DND-41 (cell line): ENCODE results near the gene NEK4.
A peak's percentile ranks its signal among the peaks of the same experiment; 100 is the strongest.

Experiments
- ATAC-seq: fragments of 200-7000 bp; cut with Tn5 transposase; 3 replicates; pipeline ENCODE4 v1.9.1; 2021; ENCODE audit warnings: low read depth; ENCODE audit not compliant: insufficient read depth
- DNase-seq: peaks from one replicate; pipeline ENCODE4 v3.0.0-alpha.2; 2020
- H2AFZ ChIP-seq: 2 replicates; pipeline ENCODE4 v1.6.0; 2012; ENCODE audit warnings: low read depth, low read length
- H3K27ac ChIP-seq: 2 replicates; pipeline ENCODE4 v1.5.1; 2012; ENCODE audit warnings: low read length, inconsistent platforms
- H3K27me3 ChIP-seq: fragments of 200-600 bp; sonication (generic); 2 replicates; pipeline ENCODE4 v1.6.0; 2012; ENCODE audit warnings: low read length, mild to moderate bottlenecking, inconsistent platforms; ENCODE audit not compliant: insufficient read depth, poor library complexity
- H3K36me3 ChIP-seq: 2 replicates; pipeline ENCODE4 v1.5.1; 2012; ENCODE audit warnings: low read length, inconsistent platforms; ENCODE audit not compliant: insufficient read depth
- H3K4me1 ChIP-seq: 2 replicates; pipeline ENCODE4 v1.5.1; 2012; ENCODE audit warnings: mild to moderate bottlenecking, low read length; ENCODE audit not compliant: insufficient read depth
- H3K4me2 ChIP-seq: 2 replicates; pipeline ENCODE4 v1.6.0; 2012; ENCODE audit warnings: mild to moderate bottlenecking, moderate library complexity, low read length, inconsistent platforms; ENCODE audit not compliant: insufficient read depth
- H3K4me3 ChIP-seq, 2 experiments: fragments of 200-600 bp in 1 of 2; shearing (Covaris generic) in 1 of 2; 2 replicates each; pipeline ENCODE4 v1.5.1; 2012 to 2016; ENCODE audit warnings: inconsistent platforms in 2 of 2, low read length in 2 of 2, mild to moderate bottlenecking in 2 of 2, low read depth in 1 of 2, moderate library complexity in 1 of 2
- H3K79me2 ChIP-seq: 2 replicates; pipeline ENCODE4 v1.6.0; 2012; ENCODE audit warnings: low read length, inconsistent platforms; ENCODE audit not compliant: insufficient read depth
- H3K9ac ChIP-seq: 2 replicates; pipeline ENCODE4 v1.6.0; 2012; ENCODE audit warnings: low read depth, mild to moderate bottlenecking, inconsistent platforms, low read length, moderate library complexity
- H3K9me3 ChIP-seq: 2 replicates; pipeline ENCODE4 v1.5.1; 2012; ENCODE audit warnings: low read length, moderate library complexity, mild to moderate bottlenecking, inconsistent platforms; ENCODE audit not compliant: insufficient read depth, severe bottlenecking
- H4K20me1 ChIP-seq: 2 replicates; pipeline ENCODE4 v1.6.0; 2012; ENCODE audit warnings: low read length; ENCODE audit not compliant: insufficient read depth
- EZH2 ChIP-seq: IDR thresholded peaks from 3 replicates; pipeline ENCODE4 v1.6.1; 2012; ENCODE audit warnings: borderline replicate concordance, low read depth, mild to moderate bottlenecking, moderate library complexity, low read length, inconsistent platforms; ENCODE audit not compliant: severe bottlenecking
- TF ChIP-seq, protein P1 (sequence below): IDR thresholded peaks from 2 replicates; pipeline ENCODE4 v1.5.1; 2012; ENCODE audit warnings: borderline replicate concordance, low read length, moderate library complexity, mild to moderate bottlenecking; ENCODE audit not compliant: poor library complexity, severe bottlenecking; ENCODE audit errors: extremely low read depth

The NEK4 gene

DNA sequence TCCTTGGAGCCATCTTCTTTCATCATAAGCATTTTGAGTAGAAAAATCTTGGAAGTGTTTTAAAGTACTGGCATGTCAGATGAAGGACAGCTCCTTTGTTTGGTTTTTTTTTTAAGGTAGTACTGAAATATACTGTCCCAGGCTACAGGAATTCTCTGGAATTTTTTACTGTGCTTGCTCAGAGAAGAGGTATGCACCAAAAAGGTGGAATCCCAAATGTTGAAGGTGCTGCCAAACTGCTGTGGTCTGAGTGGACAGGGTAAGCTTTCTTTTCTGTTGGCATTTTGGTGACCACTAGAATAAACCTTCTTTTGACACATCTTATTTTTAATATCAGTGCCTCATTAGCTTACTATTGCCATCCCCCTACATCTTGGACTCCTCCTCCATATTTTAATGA, 77.7 kb downstream of the NEK4 start:
- peaks cover 32% of the 10 kb centered on the region; the same call in 1 of the 2 replicates for H4K20me1 ChIP-seq
- TF ChIP-seq, protein P1, sequence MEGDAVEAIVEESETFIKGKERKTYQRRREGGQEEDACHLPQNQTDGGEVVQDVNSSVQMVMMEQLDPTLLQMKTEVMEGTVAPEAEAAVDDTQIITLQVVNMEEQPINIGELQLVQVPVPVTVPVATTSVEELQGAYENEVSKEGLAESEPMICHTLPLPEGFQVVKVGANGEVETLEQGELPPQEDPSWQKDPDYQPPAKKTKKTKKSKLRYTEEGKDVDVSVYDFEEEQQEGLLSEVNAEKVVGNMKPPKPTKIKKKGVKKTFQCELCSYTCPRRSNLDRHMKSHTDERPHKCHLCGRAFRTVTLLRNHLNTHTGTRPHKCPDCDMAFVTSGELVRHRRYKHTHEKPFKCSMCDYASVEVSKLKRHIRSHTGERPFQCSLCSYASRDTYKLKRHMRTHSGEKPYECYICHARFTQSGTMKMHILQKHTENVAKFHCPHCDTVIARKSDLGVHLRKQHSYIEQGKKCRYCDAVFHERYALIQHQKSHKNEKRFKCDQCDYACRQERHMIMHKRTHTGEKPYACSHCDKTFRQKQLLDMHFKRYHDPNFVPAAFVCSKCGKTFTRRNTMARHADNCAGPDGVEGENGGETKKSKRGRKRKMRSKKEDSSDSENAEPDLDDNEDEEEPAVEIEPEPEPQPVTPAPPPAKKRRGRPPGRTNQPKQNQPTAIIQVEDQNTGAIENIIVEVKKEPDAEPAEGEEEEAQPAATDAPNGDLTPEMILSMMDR, result no peak
- TF ChIP-seq EZH2, result no peak
- H3K79me2 ChIP-seq, result peaks cover 26% of the 10 kb centered on the region
- DNase-seq (no peak), ATAC-seq (no peak)
- H3K27me3 ChIP-seq, result no peaks in the 10 kb centered on the region
- no peaks in the 10 kb centered on the region for H3K9me3 ChIP-seq
- peaks cover 9% of the 10 kb centered on the region; the same call in 1 of the 2 replicates for H3K4me1 ChIP-seq
- H3K36me3 ChIP-seq, result peaks cover 97% of the 10 kb centered on the region
- no peak overlapping the region for H2AFZ ChIP-seq
- H3K4me3 ChIP-seq, result no peak overlapping the region
- no peak overlapping the region for H3K27ac ChIP-seq
- H3K4me2 ChIP-seq, result no peak overlapping the region
- no peak overlapping the region for H3K9ac ChIP-seq

DNA sequence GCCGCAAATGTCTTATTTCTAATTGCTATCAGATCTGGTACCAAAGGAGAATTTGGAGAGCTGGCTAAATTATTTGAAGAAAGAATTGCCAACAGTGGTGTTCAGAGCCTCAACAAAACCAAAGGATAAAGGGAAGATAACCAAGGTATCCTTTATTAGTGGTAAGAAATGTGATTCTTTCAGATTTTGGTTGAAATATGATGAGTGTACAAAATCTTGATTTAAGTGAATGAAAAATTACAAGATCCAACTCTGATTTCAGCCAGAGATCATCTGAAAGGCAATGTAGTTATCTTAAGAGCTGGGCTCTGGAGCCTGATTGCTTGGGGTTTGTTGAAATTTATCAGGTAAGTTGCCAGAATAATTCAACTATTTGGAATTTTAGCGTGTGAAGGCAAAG, 80.2 kb downstream of the NEK4 start:
- Histone ChIP-seq H4K20me1 (peaks cover 36% of the 10 kb centered on the region; the same call in 1 of the 2 replicates), H2AFZ (no peak overlapping the region), H3K4me1 (peaks cover 25% of the 10 kb centered on the region), H3K4me2 (no peak overlapping the region), H3K27me3 (no peaks in the 10 kb centered on the region), H3K4me3 (no peak overlapping the region), H3K79me2 (peaks cover 51% of the 10 kb centered on the region), H3K9ac (no peak overlapping the region), H3K27ac (no peak overlapping the region), H3K36me3 (peaks cover 89% of the 10 kb centered on the region), H3K9me3 (no peaks in the 10 kb centered on the region)
- ATAC-seq (no peak), DNase-seq (no peak)
- no peak for TF ChIP-seq EZH2
- TF ChIP-seq, protein P1, result no peak

DNA sequence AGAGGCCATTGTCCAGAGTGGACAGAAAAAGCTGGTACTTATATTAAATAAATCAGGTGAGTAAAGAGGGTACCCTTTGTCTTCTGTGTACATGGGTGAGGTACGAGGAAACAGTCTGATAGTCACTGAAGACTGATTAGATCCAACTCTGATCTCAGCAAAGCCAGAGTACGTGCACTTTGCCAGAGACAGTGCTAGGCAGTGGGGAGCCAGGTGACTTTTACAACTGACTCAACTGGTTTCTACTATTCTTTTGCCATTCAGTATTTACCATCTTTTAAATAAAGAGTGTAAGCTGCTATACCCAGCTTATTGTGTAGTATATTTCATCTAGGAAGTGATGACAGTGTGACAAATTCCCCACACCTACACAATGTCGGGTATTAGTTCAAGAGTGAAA, 81.6 kb downstream of the NEK4 start:
- Histone ChIP-seq H2AFZ (no peak overlapping the region), H3K36me3 (peaks cover 75% of the 10 kb centered on the region), H3K27ac (no peak overlapping the region), H3K4me2 (peak overlapping the region; percentile 73; the same call in 1 of the 2 replicates), H3K9ac (no peak overlapping the region), H3K4me3 (no peak overlapping the region), H4K20me1 (peaks cover 28% of the 10 kb centered on the region; the same call in 1 of the 2 replicates), H3K9me3 (no peaks in the 10 kb centered on the region), H3K79me2 (peaks cover 64% of the 10 kb centered on the region), H3K27me3 (no peaks in the 10 kb centered on the region), H3K4me1 (peaks cover 32% of the 10 kb centered on the region)
- DNase-seq (no peak), ATAC-seq (no peak)
- TF ChIP-seq, protein P1, result no peak
- no peak for TF ChIP-seq EZH2
